ENCODE measurements around the gene FREY1.

FREY1 gene

GRCh38 chr11:45896422-45896984 lies 10.6 kb downstream of the FREY1 start:
- Histone ChIP-seq H3K4me3 (ENCODE audit: low read depth, low read length) (no peak overlapping the region), H3K27ac (ENCODE audit: extremely low read depth, low read depth, low read length) (no peak overlapping the region), H3K36me3 (ENCODE audit: control insufficient read depth in 2 of 2, insufficient read depth in 1 of 2, low read length in 2 of 2) (no peaks in the 10 kb centered on the region), H3K9me3 (ENCODE audit: control insufficient read depth, insufficient read depth, low read depth, low read length) (no peaks in the 10 kb centered on the region), H3K4me1 (ENCODE audit: control insufficient read depth, insufficient read depth, low read length) (peaks cover 4% of the 10 kb centered on the region; the same call in 1 of the 2 replicates)
- ChIA-PET POLR2A (interaction anchor here (0.9 kb wide), 1 partner anchor 21 kb away, joined by 3 read pairs; the partner anchor contains the start of gene PEX16), CTCF (interaction anchor here (0.6 to 1.5 kb wide), 3 partner anchors 22 to 220 kb away, joined by 3 to 9 read pairs (median 3); no protein-coding TSS in a partner anchor)
- TF ChIP-seq KLF10 (tag by site-specific recombination; IDR thresholded peaks at IDR 0.05) (no peak), ZNF354C (tag by site-specific recombination; IDR thresholded peaks at IDR 0.05; ENCODE audit: borderline replicate concordance, low read depth) (no peak), WT1 (tag by site-specific recombination; IDR thresholded peaks at IDR 0.05) (0 out of 2 replicates have a peak, but pooled peaks have one; percentile 31), SP2 (tag by site-specific recombination; IDR thresholded peaks at IDR 0.05) (no peak), ZNF776 (tag by site-specific recombination; IDR thresholded peaks at IDR 0.05; ENCODE audit: borderline replicate concordance) (no peak), ZNF549 (tag by site-specific recombination; IDR thresholded peaks at IDR 0.05) (no peak), ZBTB17 (tag by site-specific recombination; IDR thresholded peaks at IDR 0.05) (peak; percentile 96), ZNF362 (tag by site-specific recombination; IDR thresholded peaks at IDR 0.05) (no peak), GLIS2 (tag by site-specific recombination; IDR thresholded peaks at IDR 0.05) (peak; percentile 60), ZNF645 (tag by site-specific recombination; IDR thresholded peaks at IDR 0.05) (no peak), ZNF600 (tag by site-specific recombination; IDR thresholded peaks at IDR 0.05) (peak; percentile 30; the same call in 1 of the 2 replicates), ZNF580 (tag by site-specific recombination; IDR thresholded peaks at IDR 0.05) (no peak), ZNF792 (tag by site-specific recombination; IDR thresholded peaks at IDR 0.05) (no peak), KLF9 (tag by site-specific recombination; IDR thresholded peaks at IDR 0.05; ENCODE audit: low read depth) (no peak), ZNF335 (tag by site-specific recombination; conservative IDR thresholded peaks at IDR 0.05) (peak; percentile 58), SP7 (tag by site-specific recombination; IDR thresholded peaks at IDR 0.05) (peak; percentile 15; the same call in 1 of the 2 replicates), ZNF341 (tag by site-specific recombination; IDR thresholded peaks at IDR 0.05; ENCODE audit: low read depth) (peak; percentile 92), ZBTB20 (tag by site-specific recombination; IDR thresholded peaks at IDR 0.05) (peak; percentile 36; the same call in 1 of the 2 replicates), ZNF670 (tag by site-specific recombination; IDR thresholded peaks at IDR 0.05; ENCODE audit: low read depth) (no peak), KLF1 (tag by site-specific recombination; IDR thresholded peaks at IDR 0.05) (0 out of 2 replicates have a peak, but pooled peaks have one; percentile 25), ZNF292 (tag by site-specific recombination; IDR thresholded peaks at IDR 0.05; ENCODE audit: borderline replicate concordance, low read depth) (no peak), ZEB2 (tag by site-specific recombination; IDR thresholded peaks at IDR 0.05) (no peak)
- TF ChIP-seq, protein P1, sequence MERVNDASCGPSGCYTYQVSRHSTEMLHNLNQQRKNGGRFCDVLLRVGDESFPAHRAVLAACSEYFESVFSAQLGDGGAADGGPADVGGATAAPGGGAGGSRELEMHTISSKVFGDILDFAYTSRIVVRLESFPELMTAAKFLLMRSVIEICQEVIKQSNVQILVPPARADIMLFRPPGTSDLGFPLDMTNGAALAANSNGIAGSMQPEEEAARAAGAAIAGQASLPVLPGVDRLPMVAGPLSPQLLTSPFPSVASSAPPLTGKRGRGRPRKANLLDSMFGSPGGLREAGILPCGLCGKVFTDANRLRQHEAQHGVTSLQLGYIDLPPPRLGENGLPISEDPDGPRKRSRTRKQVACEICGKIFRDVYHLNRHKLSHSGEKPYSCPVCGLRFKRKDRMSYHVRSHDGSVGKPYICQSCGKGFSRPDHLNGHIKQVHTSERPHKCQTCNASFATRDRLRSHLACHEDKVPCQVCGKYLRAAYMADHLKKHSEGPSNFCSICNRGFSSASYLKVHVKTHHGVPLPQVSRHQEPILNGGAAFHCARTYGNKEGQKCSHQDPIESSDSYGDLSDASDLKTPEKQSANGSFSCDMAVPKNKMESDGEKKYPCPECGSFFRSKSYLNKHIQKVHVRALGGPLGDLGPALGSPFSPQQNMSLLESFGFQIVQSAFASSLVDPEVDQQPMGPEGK (tag by site-specific recombination; IDR thresholded peaks at IDR 0.05): peak; percentile 64; the same call in 1 of the 2 replicates
- TF ChIP-seq, protein P2, sequence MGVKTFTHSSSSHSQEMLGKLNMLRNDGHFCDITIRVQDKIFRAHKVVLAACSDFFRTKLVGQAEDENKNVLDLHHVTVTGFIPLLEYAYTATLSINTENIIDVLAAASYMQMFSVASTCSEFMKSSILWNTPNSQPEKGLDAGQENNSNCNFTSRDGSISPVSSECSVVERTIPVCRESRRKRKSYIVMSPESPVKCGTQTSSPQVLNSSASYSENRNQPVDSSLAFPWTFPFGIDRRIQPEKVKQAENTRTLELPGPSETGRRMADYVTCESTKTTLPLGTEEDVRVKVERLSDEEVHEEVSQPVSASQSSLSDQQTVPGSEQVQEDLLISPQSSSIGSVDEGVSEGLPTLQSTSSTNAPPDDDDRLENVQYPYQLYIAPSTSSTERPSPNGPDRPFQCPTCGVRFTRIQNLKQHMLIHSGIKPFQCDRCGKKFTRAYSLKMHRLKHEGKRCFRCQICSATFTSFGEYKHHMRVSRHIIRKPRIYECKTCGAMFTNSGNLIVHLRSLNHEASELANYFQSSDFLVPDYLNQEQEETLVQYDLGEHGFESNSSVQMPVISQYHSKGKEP (tag by site-specific recombination; IDR thresholded peaks at IDR 0.05): peak; percentile 49; the same call in 1 of the 2 replicates
- TF ChIP-seq, protein P3, sequence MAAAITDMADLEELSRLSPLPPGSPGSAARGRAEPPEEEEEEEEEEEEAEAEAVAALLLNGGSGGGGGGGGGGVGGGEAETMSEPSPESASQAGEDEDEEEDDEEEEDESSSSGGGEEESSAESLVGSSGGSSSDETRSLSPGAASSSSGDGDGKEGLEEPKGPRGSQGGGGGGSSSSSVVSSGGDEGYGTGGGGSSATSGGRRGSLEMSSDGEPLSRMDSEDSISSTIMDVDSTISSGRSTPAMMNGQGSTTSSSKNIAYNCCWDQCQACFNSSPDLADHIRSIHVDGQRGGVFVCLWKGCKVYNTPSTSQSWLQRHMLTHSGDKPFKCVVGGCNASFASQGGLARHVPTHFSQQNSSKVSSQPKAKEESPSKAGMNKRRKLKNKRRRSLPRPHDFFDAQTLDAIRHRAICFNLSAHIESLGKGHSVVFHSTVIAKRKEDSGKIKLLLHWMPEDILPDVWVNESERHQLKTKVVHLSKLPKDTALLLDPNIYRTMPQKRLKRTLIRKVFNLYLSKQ (tag by site-specific recombination; IDR thresholded peaks at IDR 0.05; ENCODE audit: borderline replicate concordance): no peak
- TF ChIP-seq, protein P4, sequence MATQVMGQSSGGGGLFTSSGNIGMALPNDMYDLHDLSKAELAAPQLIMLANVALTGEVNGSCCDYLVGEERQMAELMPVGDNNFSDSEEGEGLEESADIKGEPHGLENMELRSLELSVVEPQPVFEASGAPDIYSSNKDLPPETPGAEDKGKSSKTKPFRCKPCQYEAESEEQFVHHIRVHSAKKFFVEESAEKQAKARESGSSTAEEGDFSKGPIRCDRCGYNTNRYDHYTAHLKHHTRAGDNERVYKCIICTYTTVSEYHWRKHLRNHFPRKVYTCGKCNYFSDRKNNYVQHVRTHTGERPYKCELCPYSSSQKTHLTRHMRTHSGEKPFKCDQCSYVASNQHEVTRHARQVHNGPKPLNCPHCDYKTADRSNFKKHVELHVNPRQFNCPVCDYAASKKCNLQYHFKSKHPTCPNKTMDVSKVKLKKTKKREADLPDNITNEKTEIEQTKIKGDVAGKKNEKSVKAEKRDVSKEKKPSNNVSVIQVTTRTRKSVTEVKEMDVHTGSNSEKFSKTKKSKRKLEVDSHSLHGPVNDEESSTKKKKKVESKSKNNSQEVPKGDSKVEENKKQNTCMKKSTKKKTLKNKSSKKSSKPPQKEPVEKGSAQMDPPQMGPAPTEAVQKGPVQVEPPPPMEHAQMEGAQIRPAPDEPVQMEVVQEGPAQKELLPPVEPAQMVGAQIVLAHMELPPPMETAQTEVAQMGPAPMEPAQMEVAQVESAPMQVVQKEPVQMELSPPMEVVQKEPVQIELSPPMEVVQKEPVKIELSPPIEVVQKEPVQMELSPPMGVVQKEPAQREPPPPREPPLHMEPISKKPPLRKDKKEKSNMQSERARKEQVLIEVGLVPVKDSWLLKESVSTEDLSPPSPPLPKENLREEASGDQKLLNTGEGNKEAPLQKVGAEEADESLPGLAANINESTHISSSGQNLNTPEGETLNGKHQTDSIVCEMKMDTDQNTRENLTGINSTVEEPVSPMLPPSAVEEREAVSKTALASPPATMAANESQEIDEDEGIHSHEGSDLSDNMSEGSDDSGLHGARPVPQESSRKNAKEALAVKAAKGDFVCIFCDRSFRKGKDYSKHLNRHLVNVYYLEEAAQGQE (tag by site-specific recombination; IDR thresholded peaks at IDR 0.05): peak; percentile 69; the same call in 1 of the 2 replicates

Measured in HEK293 (cell line).